ENCODE measurements around the gene JAM3. TPM values are rescaled to one million over a fixed set of nuclear protein-coding genes. Genes with fewer than 3 reads are reported as not detected.

The JAM3 gene
- total RNA-seq, 1 experiment from 2014 or later = 5.8 TPM

- Histone ChIP-seq H3K36me3 (no peaks in the 10 kb centered on the region), H3K4me3 (peak overlapping the region; percentile 51), H3K9me3 (no peaks in the 10 kb centered on the region), H3K27me3 (no peaks in the 10 kb centered on the region)
- DNase-seq = no peak
Observed at GRCh38 chr11:134036492-134037045, 32.3 kb upstream of the JAM3 start.

DNA sequence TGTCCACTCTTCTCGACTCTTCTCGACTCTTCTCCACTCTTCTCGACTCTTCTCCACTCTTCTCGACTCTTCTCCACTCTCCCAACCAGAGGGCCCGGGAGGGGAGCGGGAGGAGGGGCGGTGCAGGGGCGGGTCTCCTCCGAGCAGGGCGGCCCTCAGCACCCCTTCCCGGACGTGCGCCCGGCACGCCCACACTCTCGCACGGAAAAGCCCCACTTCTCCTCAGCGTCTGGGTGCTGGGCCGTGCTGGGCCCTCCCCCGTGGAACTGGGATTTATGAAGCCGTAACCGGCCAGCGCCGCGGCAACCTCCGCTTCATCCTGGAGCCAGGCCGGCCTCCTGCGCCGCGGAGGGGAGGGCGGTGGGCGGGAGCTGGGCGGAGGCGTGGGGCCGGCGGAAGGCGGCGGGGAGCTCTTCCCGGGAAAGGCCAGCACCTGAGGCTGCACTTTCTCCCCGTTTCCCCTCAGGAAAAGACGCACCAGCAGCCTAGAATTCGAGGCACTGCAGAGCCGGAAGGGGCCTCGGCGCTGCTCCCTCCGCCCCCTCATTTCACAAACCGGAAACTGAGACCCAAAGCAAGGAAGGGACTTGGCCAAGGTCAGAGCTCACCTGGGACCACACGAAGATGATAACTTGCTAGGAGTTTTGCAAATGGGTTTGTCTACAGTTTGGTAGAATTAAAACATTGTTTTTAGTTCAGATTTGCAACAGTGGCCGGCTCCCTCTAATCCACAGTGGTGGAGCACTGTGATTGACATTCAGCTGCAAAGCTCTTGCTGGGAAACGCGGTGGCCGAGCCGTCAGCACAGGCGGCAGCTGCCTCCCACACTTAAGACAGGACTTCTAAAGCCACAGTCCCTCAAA lies 31.6 kb upstream of the JAM3 start:
- no peaks in the 10 kb centered on the region for H3K36me3 ChIP-seq
- no peaks in the 10 kb centered on the region for H3K9me3 ChIP-seq
- no peaks in the 10 kb centered on the region for H3K27me3 ChIP-seq
- peak; percentile 81 for DNase-seq
- H3K4me3 ChIP-seq = peak overlapping the region; percentile 51

DNA sequence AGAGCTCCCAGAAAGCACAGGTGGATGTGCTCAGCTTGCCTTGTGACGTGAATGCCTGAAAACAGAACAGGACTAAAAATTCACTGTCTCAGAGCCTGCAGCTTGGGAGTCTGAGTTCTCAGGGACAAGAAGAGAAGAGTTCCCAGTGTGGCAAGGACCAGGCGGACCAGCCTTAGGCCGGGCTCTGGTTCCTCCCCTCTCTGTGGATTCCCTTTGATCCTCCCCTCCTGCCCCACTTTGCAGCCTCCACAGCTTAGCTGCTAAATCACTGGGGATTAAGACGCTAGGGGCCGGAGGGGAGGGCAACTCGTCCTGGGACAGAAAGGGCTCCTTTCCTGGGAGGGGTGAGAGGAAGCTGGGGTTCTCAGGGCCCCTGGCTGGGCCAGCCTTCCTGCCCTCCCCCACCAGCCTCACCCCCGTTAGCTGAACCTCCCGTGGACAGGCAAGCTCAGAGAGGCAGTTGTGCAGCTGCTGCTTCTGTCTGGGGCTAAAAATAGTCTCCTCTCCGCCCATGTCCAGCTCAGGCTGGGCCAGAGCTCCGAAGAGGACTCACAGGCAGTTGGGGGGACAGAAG lies 29.9 kb upstream of the JAM3 start:
- no peak for DNase-seq
- no peaks in the 10 kb centered on the region for H3K9me3 ChIP-seq
- no peaks in the 10 kb centered on the region for H3K36me3 ChIP-seq
- no peak overlapping the region for H3K4me3 ChIP-seq
- no peaks in the 10 kb centered on the region for H3K27me3 ChIP-seq

GRCh38 chr11:134039726-134040385 lies 29.0 kb upstream of the JAM3 start:
- H3K4me3 ChIP-seq = no peak overlapping the region
- no peaks in the 10 kb centered on the region for H3K9me3 ChIP-seq
- DNase-seq = no peak
- no peaks in the 10 kb centered on the region for H3K27me3 ChIP-seq
- no peaks in the 10 kb centered on the region for H3K36me3 ChIP-seq

DNA sequence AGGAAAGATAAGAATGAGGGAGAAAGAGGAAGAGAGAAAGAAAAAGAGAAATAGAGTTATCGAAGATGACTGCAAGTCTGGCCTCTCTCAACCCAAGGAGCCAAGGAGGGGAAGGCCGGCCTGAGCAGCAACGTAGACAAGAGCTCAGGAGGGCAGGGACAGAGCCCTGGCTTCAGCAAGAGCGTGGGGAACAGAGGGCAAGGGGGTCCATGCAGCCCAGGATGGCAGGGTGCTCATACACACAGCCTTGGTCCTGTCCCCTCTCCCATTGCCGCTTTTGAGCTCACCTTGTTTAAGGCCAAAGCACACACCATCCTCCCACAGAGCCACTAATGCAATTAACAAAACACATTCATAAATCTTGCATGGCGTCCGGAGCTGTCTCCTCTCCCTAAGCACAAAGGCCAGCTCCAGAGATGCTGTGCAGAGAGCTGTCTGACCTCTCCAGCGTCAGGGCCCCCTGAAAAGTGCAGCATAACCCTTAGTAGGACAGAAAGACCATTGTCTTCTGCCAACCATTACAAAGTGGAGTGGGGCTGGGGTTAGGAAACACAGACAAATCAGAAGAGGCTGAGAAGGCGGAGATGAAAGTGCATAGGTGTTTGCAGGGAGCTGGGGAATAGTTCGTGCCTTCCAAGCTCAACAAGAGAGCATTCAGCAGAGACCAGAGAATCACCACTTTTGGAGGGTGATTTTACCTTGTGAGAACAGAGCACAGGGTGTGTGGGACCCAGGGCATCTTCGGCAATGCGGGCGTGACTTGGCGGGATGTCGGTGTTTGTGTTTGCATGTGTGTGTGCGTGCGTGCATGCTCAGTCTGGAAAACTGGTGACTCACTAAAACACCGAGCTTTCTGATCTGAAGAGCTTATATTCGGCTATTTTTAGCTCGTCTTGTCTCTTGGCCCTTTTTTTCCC lies 28.2 kb upstream of the JAM3 start:
- H3K27me3 ChIP-seq = no peaks in the 10 kb centered on the region
- no peak overlapping the region for H3K4me3 ChIP-seq
- H3K9me3 ChIP-seq = no peaks in the 10 kb centered on the region
- DNase-seq = no peak
- H3K36me3 ChIP-seq = no peaks in the 10 kb centered on the region

DNA sequence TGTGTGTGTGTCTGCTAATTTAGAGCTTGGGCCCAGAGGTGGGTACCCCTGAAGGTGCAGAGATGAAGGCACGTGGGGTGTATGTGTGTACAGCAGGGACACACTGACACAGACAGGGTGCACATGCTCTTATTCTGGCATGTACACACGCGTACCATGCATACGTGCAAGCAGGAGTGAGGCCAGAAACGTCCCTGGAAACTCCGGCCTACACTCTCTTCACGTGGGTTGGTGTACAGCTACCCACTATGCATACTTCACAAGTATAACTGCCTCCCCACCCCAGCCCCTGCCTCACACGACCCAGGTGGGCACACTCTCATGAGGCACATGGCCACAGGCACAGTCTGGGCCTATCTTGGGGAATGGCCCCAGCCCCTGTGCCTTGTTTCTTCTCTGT lies 27.5 kb upstream of the JAM3 start:
- Histone ChIP-seq H3K4me3 (no peak overlapping the region), H3K36me3 (no peaks in the 10 kb centered on the region), H3K9me3 (no peaks in the 10 kb centered on the region), H3K27me3 (no peaks in the 10 kb centered on the region)
- DNase-seq = no peak

GRCh38 chr11:134041791-134042696 lies 26.8 kb upstream of the JAM3 start:
- no peaks in the 10 kb centered on the region for H3K9me3 ChIP-seq
- H3K36me3 ChIP-seq = no peaks in the 10 kb centered on the region
- no peak overlapping the region for H3K4me3 ChIP-seq
- no peak for DNase-seq
- no peaks in the 10 kb centered on the region for H3K27me3 ChIP-seq

DNA sequence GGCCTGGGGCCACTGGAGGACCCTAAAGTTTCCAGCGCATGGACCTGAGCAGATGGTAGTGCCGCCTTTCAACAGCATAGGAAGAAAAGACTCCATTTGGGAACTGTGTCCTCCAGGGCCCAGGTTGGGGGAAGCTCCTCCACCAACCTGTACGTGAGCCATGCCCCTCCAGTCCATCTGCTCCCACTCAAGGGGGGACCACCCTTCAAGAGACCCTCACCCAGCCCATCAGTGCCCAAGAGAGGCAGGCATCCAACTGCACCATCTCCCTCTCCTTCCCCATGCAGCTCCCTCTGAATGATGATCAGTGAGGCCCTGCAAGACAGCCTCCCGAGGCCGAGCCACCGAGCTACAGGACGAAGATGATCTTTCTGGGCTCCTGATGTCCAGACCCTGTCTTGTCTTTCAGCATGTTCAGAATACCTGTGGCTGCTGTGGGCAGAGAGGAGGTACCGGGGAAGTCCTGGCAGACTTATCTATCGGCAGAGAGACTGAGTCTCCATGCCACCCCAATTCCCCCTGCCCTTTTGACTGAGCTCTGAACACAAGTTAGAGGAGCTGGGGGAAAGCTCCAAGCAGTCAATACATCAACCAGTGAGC lies 25.0 kb upstream of the JAM3 start:
- H3K9me3 ChIP-seq = no peaks in the 10 kb centered on the region
- no peaks in the 10 kb centered on the region for H3K27me3 ChIP-seq
- DNase-seq = no peak
- no peaks in the 10 kb centered on the region for H3K36me3 ChIP-seq
- H3K4me3 ChIP-seq = no peak overlapping the region

GRCh38 chr11:134044514-134045284 lies 24.2 kb upstream of the JAM3 start:
- no peaks in the 10 kb centered on the region for H3K36me3 ChIP-seq
- DNase-seq = no peak
- H3K4me3 ChIP-seq = no peak overlapping the region
- H3K27me3 ChIP-seq = no peaks in the 10 kb centered on the region
- no peaks in the 10 kb centered on the region for H3K9me3 ChIP-seq

DNA sequence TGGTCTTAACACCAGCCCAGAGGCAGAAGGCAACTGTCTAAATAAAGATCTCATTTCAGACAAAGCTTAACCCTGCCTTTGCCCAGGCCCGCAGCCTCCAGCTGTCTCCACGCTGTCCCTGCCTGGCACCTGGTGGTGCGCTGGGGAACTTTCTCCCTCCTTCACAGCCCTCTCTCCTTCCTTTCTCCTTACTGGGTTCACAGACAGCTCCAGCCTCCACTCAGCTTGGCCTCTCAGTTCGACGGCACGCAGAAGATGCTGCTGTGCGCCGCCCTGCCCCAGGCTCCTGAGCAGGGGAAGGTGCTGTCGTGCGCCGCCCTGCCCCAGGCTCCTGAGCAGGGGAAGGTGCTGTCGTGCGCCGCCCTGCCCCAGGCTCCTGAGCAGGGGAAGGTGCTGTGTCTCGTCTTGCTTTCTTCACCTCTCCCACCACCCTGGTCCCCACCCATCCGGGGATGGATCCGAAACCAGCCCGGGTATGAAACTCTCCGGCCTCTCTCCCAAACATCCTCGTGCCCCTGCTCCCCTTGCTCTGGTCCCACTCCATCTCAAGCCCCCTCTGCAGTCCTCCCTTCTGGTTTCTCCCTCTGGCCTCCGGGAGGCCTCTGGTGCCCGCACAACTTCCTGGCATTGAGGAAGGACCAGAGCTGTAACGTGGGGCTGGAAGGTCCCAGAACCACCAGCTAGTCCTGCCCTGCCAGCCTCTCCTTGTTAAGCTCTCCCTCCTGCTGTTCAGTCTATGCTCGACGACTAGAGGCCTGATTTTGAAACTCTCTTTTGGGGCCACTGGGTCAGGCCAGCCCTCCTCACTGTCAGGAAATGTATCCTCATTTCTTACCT lies 22.9 kb upstream of the JAM3 start:
- H3K9me3 ChIP-seq = no peaks in the 10 kb centered on the region
- H3K27me3 ChIP-seq = no peaks in the 10 kb centered on the region
- no peaks in the 10 kb centered on the region for H3K36me3 ChIP-seq
- peak; percentile 28 for DNase-seq
- H3K4me3 ChIP-seq = no peak overlapping the region

- no peaks in the 10 kb centered on the region for H3K27me3 ChIP-seq
- H3K36me3 ChIP-seq = no peaks in the 10 kb centered on the region
- no peak for DNase-seq
- no peak overlapping the region for H3K4me3 ChIP-seq
- no peaks in the 10 kb centered on the region for H3K9me3 ChIP-seq
Observed at GRCh38 chr11:134046681-134047449, 22.0 kb upstream of the JAM3 start.

DNA sequence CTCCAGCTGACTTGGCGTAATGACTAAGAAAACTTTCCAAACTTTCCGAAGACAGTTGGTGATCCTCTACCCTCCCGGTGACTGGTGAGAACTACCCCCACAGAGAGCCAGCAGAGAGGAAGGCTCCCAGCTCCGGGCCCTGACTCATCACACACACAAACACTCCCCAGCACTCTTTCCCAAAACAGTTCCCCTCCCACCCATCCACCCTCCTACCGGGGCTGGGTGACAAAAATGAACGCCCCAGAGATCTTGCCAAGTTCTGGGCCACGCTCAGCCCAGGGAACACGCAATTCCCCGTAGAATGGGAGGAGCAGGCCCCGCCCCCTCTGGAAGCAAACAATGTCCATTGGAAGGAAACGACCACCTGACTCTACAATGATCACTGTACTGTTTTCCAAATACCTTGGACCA lies 21.3 kb upstream of the JAM3 start:
- Histone ChIP-seq H3K4me3 (no peak overlapping the region), H3K27me3 (no peaks in the 10 kb centered on the region), H3K36me3 (no peaks in the 10 kb centered on the region), H3K9me3 (no peaks in the 10 kb centered on the region)
- peak; percentile 91 for DNase-seq

GRCh38 chr11:134048028-134048427 lies 20.8 kb upstream of the JAM3 start:
- Histone ChIP-seq H3K4me3 (no peak overlapping the region), H3K36me3 (no peaks in the 10 kb centered on the region)

More at GRCh38 chr11:134048028-134048427, 20.8 kb upstream of the JAM3 start:
- Histone ChIP-seq H3K27me3 (no peaks in the 10 kb centered on the region), H3K9me3 (no peaks in the 10 kb centered on the region)
- no peak for DNase-seq

All from MG63 (cell line).